Left ventricle myocardium inferior (tissue), 1 donor: Measurements from ENCODE around the gene MIA. TPM values are rescaled to one million over a fixed set of nuclear protein-coding genes. Genes with fewer than 3 reads are reported as not detected.

Experiments
- DNase-seq: peaks from one replicate; pipeline ENCODE4 v3.0.0-alpha.2; 2020
- H3K27ac ChIP-seq: fragments of 200-600 bp; replicated peaks from 2 replicates; pipeline ENCODE4 v1.8.0; 2021
- H3K27me3 ChIP-seq: fragments of 200-600 bp; 2 replicates; pipeline ENCODE4 v1.8.0; 2021; ENCODE audit warnings: low read depth
- H3K36me3 ChIP-seq: fragments of 200-600 bp; 2 replicates; pipeline ENCODE4 v1.8.0; 2021
- H3K4me1 ChIP-seq: fragments of 200-600 bp; 2 replicates; pipeline ENCODE4 v1.8.0; 2021
- H3K4me3 ChIP-seq: fragments of 200-600 bp; 2 replicates; pipeline ENCODE4 v1.8.0; 2021; ENCODE audit warnings: mild to moderate bottlenecking, moderate library complexity
- H3K9me3 ChIP-seq: fragments of 200-600 bp; replicated peaks from 2 replicates; pipeline ENCODE4 v1.8.0; 2021
- intact Hi-C: fragments of 100-400 bp; cut with micrococcal nuclease; formaldehyde crosslinking; loops from one replicate; pipeline ENCODE4 v1.11.0; 2022
- total RNA-seq: library from RNA; stranded (reverse); fragmentation: NEBNext Ultra II Directional; extraction: Animal tissue kit (Norgen Biotek cat#: 25700); gene quantifications from one replicate; pipeline ENCODE4 v1.2.1, GENCODE V29; 2021
- TF ChIP-seq, protein P1 (sequence below): fragments of 200-600 bp; IDR thresholded peaks from 2 replicates; pipeline ENCODE4 v1.8.0; 2021; ENCODE audit warnings: antibody characterized with exemption, mild to moderate bottlenecking, borderline replicate concordance
- donor health status: DM: no; HTN: yes; CAD: no; lungs with severe emphysema.

The MIA gene
- total RNA-seq, 1 donor from 2014 or later, result not detected

DNA sequence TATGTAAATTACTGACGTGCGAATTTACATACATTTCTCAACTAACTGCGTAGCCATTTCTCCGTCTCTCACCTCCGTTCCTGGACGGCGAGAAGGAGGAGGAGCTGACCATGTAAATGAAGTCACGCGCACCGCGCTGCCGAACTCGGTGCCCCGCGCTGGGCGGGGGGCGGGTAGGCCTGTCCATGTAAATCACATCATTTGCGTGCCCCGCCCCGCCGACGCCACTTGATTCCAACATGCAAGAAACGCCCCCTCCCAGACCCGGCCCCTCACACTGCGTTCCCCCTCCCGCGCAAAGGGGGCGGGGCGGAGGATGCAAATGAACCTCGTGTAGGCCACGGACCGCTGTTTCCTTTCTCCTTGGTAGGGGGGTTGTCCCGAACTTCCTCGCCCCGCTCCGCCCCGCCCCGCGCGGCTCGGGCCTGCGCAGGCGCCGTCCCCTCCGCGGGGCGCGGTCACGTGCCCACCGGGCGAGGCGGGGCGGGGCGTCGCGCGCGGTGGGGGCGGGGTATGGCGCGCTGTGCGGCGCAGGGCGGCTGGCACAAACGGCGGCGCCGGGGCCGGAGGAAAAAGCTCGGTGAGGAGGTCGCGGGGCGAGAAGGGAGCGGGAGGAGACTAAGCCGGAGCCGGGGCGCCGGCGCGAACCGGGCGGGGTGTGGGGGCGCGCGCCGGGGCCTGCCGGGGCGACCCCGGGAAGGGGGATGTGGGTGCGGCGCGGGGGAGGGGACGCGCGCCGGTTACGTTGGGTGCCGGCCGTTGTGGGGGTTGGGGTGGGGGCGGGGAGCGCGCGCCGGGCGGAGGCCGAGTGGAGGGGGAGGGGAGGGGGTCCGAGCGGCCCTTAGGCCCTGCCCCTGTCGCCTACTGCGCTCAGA lies 23.6 kb downstream of the MIA start, which contains the start of gene EGLN2:
EGLN2 (plus strand) TSS at position 509 of the 875 bp plus-strand sequence. CDS start 1,382 bp downstream, outside the sequence.
- peak within 1 kb of the TSS; percentile 97 for H3K4me3 ChIP-seq
- H3K27ac ChIP-seq, result peak within 1 kb of the TSS; percentile 99
- TF ChIP-seq, protein P1, sequence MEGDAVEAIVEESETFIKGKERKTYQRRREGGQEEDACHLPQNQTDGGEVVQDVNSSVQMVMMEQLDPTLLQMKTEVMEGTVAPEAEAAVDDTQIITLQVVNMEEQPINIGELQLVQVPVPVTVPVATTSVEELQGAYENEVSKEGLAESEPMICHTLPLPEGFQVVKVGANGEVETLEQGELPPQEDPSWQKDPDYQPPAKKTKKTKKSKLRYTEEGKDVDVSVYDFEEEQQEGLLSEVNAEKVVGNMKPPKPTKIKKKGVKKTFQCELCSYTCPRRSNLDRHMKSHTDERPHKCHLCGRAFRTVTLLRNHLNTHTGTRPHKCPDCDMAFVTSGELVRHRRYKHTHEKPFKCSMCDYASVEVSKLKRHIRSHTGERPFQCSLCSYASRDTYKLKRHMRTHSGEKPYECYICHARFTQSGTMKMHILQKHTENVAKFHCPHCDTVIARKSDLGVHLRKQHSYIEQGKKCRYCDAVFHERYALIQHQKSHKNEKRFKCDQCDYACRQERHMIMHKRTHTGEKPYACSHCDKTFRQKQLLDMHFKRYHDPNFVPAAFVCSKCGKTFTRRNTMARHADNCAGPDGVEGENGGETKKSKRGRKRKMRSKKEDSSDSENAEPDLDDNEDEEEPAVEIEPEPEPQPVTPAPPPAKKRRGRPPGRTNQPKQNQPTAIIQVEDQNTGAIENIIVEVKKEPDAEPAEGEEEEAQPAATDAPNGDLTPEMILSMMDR, result no peak
- peaks cover 55% of the 10 kb centered on the region for H3K4me1 ChIP-seq
- intact Hi-C loops, result no loop called here
- H3K27me3 ChIP-seq, result no peaks in the 10 kb centered on the region
- DNase-seq, result peak; percentile 100
- H3K36me3 ChIP-seq, result peaks cover 19% of the 10 kb centered on the region
- H3K9me3 ChIP-seq, result no peaks in the 10 kb centered on the region

DNA sequence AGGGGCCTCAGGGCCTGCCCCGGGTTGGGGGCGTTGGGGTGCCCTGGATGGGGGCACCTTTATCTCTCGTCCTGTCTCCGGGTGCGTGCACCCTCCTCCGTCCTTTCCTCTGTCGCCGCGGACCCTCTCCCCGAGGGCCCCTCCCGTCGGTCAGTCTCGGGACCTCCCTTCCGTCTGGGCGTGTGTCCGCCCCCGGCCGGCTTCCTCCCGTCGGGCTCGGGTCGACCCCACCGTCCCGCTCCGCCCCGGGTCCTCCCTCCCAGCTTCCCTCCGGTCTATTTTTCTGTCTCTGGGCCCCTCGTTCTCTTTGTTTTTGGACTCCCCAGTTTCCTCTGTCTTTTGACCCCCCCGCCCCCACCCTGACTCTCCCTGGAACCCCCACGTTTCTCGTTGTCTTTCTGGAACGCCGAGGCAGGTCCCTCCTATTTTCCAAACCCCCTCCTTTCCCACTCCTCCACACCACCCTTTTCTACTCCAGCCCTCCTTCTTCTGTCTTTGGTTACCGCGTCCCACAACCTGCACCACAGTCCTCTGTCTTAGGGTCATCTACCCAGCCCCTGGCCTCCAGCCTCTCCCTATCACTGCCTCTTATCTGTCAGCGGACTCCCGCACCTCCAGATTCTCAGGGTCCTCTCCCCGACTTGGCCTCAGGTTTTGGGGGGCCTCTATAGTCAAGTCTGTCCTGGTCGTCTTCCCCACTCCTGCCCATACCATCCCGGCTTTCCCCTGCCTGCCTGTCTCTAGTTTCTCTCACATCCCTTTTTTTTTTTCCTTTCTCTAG lies 24.4 kb downstream of the MIA start:
- no peaks in the 10 kb centered on the region for H3K27me3 ChIP-seq
- TF ChIP-seq, protein P1, result no peak
- H3K4me3 ChIP-seq, result peak overlapping the region; percentile 97
- H3K27ac ChIP-seq, result peak overlapping the region; percentile 99
- H3K36me3 ChIP-seq, result peaks cover 19% of the 10 kb centered on the region
- intact Hi-C loops, result no loop called here
- DNase-seq, result peak; percentile 70
- H3K9me3 ChIP-seq, result no peaks in the 10 kb centered on the region
- peaks cover 63% of the 10 kb centered on the region for H3K4me1 ChIP-seq

DNA sequence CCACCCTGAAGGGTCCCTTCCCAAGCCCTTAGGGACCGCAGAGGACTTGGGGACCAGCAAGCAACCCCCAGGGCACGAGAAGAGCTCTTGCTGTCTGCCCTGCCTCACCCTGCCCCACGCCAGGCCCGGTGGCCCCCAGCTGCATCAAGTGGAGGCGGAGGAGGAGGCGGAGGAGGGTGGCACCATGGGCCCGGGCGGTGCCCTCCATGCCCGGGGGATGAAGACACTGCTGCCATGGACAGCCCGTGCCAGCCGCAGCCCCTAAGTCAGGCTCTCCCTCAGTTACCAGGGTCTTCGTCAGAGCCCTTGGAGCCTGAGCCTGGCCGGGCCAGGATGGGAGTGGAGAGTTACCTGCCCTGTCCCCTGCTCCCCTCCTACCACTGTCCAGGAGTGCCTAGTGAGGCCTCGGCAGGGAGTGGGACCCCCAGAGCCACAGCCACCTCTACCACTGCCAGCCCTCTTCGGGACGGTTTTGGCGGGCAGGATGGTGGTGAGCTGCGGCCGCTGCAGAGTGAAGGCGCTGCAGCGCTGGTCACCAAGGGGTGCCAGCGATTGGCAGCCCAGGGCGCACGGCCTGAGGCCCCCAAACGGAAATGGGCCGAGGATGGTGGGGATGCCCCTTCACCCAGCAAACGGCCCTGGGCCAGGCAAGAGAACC lies 25.1 kb downstream of the MIA start:
- Histone ChIP-seq H3K4me3 (peak overlapping the region; percentile 97), H3K27ac (peak overlapping the region; percentile 99), H3K27me3 (no peaks in the 10 kb centered on the region), H3K4me1 (peaks cover 70% of the 10 kb centered on the region), H3K36me3 (peaks cover 19% of the 10 kb centered on the region), H3K9me3 (no peaks in the 10 kb centered on the region)
- intact Hi-C loops, result no loop called here
- TF ChIP-seq, protein P1, result no peak
- no peak for DNase-seq

DNA sequence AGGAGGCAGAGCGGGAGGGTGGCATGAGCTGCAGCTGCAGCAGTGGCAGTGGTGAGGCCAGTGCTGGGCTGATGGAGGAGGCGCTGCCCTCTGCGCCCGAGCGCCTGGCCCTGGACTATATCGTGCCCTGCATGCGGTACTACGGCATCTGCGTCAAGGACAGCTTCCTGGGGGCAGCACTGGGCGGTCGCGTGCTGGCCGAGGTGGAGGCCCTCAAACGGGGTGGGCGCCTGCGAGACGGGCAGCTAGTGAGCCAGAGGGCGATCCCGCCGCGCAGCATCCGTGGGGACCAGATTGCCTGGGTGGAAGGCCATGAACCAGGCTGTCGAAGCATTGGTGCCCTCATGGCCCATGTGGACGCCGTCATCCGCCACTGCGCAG lies 25.7 kb downstream of the MIA start:
- H3K4me3 ChIP-seq, result peak overlapping the region; percentile 97
- intact Hi-C loops, result no loop called here
- H3K27ac ChIP-seq, result peak overlapping the region; percentile 99

More for the DNA sequence above, 25.7 kb downstream of the MIA start:
- Histone ChIP-seq H3K27me3 (no peaks in the 10 kb centered on the region), H3K4me1 (peaks cover 75% of the 10 kb centered on the region), H3K9me3 (no peaks in the 10 kb centered on the region), H3K36me3 (peaks cover 19% of the 10 kb centered on the region)
- TF ChIP-seq, protein P1, result no peak
- no peak for DNase-seq
